GM19372 (cell line): ENCODE measurements around the gene PLB1.

Experiments
- ATAC-seq: cut with Tn5 transposase; IDR thresholded peaks from one replicate; pipeline ENCODE4 v1.9.1; 2021; ENCODE audit warnings: mild to moderate bottlenecking, low read depth, moderate library complexity; ENCODE audit not compliant: unreplicated experiment

Gene PLB1

GRCh38 chr2:28557389-28558131 is 61.7 kb downstream of the PLB1 start:
- no peak for ATAC-seq

GRCh38 chr2:28558158-28558820 is 62.4 kb downstream of the PLB1 start:
- ATAC-seq = no peak

- ATAC-seq = no peak
These were observed 63.1 kb downstream of the PLB1 start for GRCh38 chr2:28558918-28559317.

- ATAC-seq = no peak
These were observed 68.0 kb downstream of the PLB1 start for GRCh38 chr2:28563869-28564268.

- ATAC-seq = no peak
These were observed 68.5 kb downstream of the PLB1 start for GRCh38 chr2:28564346-28564745.

GRCh38 chr2:28565033-28565432 is 69.2 kb downstream of the PLB1 start:
- ATAC-seq = no peak

GRCh38 chr2:28565720-28566295 is 69.9 kb downstream of the PLB1 start:
- no peak for ATAC-seq

- peak; percentile 95 for ATAC-seq
These were observed 70.7 kb downstream of the PLB1 start for GRCh38 chr2:28566521-28567041.

GRCh38 chr2:28567061-28567471 is 71.2 kb downstream of the PLB1 start:
- ATAC-seq = no peak

GRCh38 chr2:28568036-28568435 is 72.2 kb downstream of the PLB1 start:
- no peak for ATAC-seq

- no peak for ATAC-seq
These were observed 72.7 kb downstream of the PLB1 start for GRCh38 chr2:28568533-28568932.

GRCh38 chr2:28570431-28570830 is 74.6 kb downstream of the PLB1 start:
- no peak for ATAC-seq

GRCh38 chr2:28576714-28577113 is 80.9 kb downstream of the PLB1 start:
- no peak for ATAC-seq

GRCh38 chr2:28577791-28578680 is 82.2 kb downstream of the PLB1 start:
- ATAC-seq = no peak

GRCh38 chr2:28578774-28579173 is 82.9 kb downstream of the PLB1 start:
- ATAC-seq = no peak

GRCh38 chr2:28579606-28580005 is 83.7 kb downstream of the PLB1 start:
- ATAC-seq = no peak

GRCh38 chr2:28580078-28580477 is 84.2 kb downstream of the PLB1 start:
- ATAC-seq = no peak

- no peak for ATAC-seq
These were observed 85.5 kb downstream of the PLB1 start for GRCh38 chr2:28581312-28581711.

- no peak for ATAC-seq
These were observed 86.3 kb downstream of the PLB1 start for GRCh38 chr2:28582152-28582551.

- no peak for ATAC-seq
These were observed 86.7 kb downstream of the PLB1 start for GRCh38 chr2:28582595-28582994.
